GM19467 (cell line): ENCODE results near the gene HUS1.
"Not testable (repeated sequence)": the region's sequence is repeated elsewhere in the genome, so short reads cannot be mapped to it uniquely, and the experiment has no call there.

Source experiments
- ATAC-seq: cut with Tn5 transposase; IDR thresholded peaks from one replicate; pipeline ENCODE4 v1.9.1; 2021; ENCODE audit warnings: mild to moderate bottlenecking, moderate library complexity; ENCODE audit not compliant: unreplicated experiment

HUS1 gene

DNA sequence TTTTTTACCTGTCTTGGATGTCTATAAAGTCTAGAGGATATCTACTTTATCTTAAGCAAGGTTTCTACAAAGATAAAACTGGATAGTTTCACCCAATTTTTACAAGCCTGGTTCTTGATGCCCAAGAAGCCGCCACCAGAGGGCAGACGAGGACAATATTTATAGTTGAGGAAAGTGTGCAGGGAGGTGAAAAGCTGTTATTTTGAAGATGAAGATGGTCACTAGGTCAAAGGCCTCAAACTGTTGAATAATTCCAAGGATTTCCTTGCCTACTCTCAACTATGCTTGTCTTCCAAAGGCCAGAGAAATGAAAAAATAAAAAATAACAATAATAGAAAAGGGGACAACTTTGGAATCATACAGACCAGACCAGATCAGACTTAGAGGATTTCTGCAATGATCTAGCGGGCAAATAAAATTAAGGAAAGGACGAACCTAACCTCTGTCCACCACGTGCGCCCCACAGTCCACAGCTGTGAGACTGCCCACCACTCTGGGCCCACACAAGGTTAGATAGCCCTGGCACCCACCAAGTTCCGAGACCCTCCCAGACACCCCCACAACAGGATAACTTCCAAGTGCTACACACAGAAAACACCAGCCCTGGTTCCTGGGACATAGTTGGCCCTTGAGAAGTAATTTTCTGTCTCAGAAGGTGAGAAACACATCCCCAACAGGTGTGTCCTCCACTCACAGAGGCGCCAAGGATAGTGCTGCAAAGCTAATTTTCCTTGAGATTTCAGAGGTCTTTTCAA, 34.0 kb downstream of the HUS1 start:
- peak; percentile 64 for ATAC-seq

DNA sequence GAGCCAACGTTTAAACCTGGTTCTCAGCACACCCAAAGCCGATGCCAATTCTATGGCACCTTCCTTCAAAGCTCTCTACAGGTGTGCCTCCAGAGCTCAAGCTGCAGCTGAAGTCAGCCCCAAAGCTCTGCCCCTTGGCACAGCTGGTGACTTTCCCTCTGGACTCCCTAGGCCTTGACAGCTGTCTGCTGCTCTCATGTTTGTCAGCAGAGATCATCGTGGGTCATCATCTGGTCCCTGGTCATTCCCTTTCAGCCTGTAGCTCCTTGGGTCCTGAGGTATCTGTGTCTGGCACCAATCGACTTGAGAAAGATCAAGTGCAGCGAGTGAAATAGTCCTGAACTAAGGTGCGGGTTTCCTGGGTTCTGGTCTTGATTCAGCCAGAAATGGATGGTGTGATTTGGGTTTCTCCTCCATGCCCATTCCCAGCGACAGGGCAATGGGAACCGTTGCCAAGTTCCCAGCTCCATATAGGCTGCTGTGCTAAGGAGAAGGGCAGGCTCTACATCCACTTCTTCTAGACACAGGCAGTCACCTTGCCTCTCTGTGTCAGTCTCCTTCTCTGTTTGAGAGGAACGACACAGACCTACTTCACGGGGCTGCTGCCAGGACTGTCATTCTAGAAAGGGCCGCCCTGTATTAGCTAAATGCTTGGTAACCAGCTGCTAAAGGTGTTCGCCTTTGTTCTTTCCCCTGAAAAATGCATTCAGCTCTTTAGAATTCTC, 34.7 kb downstream of the HUS1 start:
- ATAC-seq, result no peak

DNA sequence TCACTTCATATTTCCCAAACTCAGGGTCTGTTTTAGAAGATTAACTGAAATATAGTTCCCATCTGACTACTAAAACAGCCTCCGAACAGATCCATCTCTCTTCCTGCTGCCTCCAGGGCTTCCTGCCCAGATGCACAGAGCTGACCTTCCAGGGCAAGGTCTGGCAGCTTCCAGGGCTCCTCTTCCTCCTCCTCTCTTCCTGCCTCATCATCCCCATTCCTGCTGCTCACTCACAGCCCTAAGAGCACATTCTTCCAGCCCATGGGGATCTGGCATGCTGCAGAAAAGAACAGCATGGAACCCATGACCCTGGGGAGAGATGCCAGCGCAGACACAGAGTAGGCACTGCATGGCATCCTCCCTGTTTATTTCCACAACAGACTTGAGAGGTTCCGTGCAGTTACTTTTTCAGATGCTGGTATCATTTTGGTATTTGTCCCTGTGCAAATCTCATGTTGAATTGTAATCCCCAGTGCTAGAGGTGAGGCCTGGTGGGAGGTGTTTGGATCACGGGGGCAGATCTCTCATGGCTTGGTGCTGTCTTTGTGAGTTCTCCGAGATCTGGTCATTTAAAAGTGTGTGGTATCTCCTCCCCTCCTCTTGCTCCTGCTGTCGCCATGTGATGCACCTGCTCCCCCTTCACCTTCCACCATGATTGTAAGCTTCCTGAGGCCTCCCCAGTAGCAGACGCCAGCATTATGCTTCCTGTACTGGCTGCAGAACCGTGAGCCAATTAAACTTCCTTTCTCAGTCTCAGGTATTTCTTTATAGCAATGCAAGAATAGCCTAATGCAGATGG, 35.5 kb downstream of the HUS1 start:
- ATAC-seq, result no peak

DNA sequence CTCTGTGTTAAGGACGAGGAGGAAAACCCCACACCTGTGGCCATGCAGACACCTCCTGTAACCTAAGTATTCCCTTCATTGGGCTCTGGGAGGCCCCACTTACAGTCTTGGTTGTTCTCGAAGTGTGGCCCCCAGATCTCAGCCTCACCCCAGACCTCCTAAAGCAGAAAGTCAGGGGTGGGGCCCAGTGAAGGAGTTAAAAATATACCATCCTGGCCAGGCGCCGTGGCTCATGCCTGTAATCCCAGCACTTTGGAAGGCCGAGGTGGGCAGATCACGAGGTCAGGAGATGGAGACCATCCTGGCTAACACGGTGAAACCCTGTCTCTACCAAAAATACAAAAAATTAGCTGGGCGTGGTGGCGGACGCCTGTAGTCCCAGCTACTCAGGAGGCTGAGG, 36.8 kb downstream of the HUS1 start:
- ATAC-seq, result not testable (repeated sequence)

DNA sequence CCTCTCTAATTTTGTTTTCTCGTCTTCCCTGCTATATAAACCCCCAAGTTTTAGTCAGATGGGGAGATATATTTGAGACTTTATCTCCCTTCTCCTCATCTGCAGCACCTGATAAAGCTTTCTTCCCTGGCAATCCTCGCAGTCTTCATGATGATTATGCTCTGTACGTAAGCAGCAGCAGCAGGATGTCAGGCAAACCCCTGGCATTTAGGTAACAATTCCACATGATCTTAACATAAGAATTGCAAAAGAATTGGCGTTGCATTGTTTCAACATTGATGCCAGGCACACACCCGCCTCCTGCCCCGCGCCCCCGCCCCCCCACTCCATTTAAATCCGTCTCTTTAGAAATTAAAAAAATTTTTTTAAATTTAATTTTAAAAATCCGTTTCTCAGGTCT, 37.3 kb downstream of the HUS1 start:
- ATAC-seq, result no peak

DNA sequence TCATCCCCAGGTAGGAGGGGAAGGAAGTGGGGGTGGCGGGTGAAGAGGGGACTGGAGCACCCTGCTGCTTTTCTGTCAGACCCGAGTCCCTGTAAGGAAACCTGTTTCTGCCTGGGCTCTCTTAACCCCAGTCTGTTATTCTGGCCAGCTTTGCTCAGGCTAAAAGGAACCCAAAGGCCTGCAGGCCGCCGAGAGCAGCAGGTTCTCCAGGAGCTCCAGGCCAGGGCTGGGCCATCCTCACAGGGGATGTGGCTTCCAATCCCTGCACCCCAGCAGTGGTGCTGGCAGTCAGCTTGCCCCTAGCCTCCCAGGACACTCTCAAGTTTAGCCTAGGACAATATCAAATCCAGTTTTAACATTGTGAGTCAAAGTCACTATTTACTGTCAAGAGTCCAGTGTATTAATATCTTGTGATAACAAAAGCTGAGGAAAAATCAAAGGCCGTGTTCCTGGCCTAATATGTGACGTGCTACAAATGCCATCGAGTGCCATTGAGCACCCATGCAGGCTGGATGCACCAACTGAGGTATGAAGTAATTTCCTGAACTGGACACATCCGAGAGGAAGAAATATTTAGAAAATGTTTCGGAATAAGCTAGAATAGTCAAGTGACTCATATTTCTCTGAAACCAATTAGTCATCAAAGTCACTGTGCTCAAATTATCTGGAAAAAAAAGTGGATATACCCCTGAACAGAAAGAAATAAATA, 38.1 kb downstream of the HUS1 start:
- ATAC-seq, result no peak

DNA sequence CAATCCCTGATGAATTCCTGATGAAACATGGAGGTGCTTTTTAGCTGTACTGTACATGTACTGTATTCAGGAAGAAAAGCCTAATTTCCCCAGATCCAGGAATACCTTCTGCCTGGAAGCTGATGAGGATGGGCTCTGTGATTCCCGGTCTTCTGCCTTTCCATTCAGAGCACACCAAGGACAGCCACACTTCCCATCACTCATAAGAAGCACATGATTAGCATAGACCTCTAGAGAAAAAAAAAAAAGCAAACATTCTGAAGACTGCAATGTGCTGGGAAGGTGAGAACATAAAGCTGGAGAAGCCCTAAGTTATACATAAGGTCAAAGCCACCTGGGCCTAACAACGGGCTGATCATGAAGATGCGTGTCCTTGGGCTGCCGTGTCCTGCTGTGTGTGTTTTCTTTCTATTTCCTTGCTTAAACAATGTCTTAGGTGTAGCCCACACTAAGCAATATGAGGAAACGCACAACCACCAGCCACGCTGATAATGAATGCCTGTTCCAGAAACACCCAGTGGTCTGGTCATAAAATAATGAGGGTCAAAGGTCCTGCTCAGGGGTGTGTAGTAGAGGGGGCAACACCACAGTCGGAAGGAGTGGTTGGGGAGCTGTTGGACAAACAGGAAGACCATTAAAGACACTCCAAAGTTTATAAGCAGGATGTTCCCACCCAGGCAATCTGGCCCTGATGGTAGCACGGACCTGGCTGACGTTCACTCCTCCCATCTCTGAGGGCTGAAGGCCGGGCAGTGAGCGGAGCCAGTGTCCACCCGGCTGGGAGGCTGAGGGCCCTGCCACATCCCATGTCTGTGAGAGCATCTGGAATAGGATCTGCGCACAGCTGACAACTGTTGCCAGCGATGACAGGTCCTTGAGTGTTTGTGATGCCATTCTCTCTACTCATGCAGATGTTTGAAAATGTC, 39.1 kb downstream of the HUS1 start:
- no peak for ATAC-seq

DNA sequence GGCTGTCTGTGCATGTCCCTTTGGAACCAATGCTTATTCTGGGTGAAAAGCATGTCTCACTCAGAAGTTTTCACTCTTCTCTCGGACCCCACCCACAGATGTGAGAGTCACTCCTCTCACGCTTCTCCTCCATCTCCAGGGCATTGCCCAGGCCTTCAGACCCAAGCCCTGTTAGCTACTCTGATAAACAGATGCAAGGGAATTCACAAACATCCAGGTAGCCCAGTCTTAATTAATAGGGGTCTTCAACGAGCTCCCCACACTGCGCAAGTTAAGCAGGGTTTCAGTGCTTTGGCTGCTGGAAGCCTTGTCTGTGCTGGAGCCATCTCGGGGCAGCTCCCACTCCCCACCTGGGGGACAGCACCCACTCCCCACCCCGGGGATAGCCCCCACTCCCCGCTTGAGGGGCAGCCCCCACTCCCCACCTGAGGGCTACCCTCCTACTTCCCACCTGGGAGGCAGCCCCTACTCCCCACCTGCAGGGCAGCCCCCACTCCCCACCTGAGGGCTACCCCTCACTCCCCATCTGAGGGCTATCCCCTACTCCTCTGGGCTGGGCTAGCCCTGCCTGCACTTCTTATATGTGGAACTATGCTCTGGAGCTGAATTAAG, 39.9 kb downstream of the HUS1 start:
- ATAC-seq, result no peak

DNA sequence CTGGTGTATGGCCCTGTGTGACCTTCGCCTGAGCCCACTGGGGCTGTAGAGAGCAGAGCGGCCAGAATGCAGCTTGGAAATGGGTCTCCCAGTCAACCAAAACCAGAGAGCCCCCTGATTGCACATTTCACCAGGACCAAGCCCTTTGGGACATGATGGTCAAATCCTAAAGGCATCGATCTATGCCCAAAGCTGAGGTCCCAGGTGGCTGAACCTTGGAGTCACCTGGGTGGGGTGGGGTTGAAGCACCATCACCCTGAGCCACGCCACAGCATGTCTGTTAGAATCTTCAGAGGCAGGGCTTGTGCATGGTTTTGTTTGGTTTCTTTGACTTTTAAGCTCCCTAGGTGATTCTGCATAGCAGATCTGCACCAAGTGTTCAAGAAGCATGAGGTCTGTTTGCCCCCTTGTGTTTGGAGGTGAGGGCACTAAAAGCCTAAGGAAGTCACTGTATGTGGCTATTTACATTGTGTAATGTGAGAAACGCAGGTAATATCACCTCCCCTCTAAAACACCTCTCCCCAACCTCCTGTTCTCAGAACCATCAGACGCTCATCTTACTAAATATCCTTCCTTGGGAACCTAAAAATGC, 40.7 kb downstream of the HUS1 start:
- no peak for ATAC-seq

DNA sequence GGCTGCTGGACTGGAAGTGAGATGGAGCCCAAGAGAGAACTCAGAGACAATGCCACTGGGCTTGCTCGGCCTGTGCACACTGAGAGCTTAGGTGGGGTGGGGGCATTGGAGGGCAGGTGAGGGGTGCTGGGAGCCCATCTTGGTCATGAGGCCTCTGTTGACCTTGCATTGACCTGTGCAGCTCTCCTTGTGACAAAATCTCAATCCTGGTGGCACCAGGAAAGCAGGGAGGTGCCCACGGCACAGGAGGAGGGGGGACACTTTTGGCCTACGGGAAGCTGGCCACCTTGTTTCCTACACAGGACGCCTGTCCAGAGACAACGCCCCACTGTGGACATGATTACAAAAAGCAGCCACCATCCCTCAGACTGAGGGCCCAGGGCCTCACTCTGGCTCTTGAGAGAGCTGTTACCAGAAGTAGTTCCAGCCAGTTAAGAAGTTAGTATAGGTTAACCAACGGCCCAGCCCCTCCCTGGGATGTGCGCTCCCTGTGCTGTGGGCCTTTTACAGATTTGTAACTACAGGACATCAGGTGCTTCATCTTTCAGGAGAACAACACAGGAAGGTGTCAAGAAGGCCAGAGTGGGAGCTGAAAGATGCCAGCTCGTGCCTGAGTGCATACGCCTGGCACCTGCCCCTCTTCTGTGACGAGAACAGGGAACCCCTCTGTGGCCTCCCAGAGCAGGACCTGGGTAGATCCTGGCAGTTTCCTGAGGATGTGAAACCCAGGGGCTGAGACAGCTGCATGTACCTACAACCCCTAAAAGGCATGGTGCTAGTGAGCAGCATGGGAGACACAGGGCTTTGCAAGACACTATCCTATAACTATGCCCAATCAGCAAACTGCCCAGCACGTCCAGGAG, 41.5 kb downstream of the HUS1 start:
- peak; percentile 60 for ATAC-seq

DNA sequence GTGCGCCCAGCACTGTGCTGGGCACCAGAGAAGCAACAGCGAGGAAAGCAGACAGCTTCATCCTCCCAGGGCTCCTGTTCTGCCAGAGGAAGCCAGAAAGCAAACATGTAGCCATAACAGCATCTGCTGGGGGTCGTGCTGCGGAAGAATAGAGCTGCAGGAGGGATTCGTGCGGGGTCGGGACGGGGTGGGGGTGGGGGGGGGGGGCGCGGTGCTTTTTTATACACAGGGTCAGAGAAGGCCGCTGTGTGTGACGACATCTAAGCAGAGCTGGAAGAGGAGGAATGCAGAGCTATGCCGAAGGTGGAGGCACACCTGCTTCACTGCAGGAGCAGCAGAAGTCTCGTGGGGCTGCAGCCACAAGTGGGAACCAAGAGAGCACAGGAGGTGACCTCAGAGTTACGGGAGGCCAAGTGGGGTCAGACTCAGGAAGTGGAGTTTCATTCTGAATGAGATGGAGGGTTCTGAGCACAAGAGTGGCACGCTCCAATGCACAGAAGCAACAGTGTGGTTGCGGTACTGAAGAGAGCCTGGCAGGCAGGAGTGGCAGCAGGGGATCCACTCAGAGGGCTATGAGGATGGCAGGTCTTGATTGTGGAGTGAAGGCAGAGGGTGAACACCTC, 42.2 kb downstream of the HUS1 start:
- peak; percentile 93 for ATAC-seq

DNA sequence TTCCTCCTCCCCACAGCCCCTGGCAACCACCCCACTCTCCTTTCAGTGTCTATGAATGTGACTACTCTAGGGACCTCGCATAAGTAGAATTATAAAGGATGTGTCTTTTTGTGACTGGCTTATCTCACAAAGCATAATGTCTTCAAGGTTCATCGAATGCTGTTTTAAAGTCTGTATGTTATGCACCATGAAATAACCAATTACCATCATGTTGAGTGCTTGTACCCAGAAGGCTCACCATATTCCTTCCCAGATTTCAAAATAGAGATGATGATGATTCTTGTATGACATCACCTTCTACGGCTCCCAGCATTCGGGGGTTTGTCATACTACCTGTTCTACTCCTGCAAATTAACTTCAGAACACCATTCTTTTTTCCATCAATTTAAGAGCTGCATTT, 43.1 kb downstream of the HUS1 start:
- no peak for ATAC-seq

DNA sequence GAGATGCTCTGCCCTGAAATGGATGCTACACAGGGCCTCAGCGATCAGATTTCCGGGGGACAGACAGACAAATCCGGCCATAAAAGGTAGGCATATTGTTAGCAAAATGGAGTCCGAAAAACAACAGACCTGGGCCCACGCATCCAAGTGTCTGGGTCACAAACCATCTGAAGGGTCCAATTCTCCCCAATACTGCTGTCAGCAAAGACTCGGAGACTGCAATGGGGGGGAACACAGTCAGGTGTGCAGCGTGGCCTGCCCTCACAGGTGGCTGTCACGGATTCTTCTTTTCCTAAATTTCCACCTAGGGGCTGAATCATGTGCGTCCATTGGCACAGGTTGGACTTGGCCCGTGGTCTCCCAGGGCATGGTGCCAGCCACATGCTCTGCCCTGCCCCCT, 44.1 kb downstream of the HUS1 start:
- ATAC-seq, result no peak

DNA sequence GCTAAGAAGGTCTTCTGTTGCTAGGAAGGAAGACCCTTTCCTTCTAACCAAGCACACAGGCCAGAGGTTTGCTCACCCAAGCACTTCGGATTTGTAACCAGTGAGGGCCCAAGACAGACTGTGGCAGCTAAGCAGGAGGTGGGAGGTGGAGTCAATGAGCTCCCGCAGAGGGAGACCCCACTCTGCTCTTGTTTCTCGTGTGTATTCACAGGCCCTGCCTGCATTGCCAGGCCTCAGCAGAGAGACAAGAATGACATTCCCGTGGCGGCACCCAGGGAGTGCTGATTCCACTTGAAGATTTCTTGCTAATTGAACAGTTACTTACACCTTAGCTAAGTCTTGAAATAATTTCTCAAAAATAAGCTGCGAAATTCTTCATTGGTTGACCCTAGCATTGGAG, 44.6 kb downstream of the HUS1 start:
- ATAC-seq, result no peak

DNA sequence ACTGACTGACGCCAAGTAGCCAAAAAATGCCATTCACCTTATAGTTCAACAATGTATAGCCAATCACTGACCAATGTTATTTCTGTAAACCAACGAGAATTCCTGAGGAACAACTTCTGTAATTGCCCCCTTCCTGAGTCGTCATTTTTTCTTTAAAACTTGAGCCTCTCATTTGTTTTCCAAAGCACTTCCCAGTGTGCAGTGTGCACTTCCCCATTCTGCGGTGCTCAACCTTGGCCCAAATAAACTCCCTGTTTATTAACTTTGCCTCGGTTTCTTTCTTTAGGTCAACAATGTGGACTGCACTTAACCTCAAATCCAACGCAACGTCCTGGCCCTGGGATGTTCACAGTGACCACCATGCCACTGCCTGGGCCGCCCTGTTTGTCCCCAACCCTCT, 46.2 kb downstream of the HUS1 start:
- ATAC-seq, result no peak

DNA sequence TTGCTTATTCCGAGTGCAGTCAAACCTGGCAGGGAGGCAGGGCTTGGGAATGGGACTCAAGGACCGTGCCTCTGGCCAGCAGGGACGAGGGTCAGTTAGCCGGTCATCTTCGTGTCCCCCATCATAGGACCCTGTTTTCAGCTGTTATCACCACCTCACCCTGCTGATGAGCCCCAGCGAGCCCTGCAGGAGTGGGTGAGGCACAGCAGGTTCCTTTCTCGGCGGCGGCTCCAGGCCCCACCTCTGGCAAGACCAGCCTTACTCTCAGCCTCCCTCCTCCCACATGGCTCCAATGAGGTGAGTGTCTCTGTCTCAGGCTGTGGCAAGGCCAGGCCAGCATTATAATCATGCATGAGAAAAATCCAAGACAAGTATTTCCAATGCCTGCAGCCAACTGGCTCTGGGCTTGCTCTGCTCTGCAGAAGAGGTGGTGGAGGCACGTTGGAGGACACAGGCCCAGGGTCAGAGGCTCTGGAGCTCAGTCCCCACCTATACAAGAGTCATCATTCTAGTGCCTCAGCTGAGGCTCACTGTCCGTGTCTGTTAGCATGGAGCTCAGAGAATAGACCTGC, 46.9 kb downstream of the HUS1 start:
- ATAC-seq, result no peak

DNA sequence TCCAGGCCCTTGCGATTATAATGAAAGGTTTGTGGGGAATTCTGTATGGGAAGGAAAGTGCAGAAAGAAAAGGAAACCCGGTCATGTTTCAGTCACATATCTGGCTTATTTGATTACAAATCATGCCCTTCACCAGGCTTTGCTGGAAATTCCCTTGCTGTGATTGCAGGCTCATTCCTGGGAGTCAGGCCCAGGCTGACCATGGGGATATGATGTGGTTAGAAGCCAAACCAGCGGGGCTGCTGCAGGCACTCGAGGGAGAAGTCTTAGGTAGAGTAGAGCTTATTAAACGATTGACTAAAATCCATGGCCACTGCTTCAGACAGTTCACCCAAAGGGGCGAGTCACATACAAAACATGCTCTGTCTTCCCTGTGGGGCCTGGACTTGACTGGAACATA, 47.4 kb downstream of the HUS1 start:
- ATAC-seq, result no peak
